Muscle layer of duodenum (tissue), 2 donors: ENCODE measurements around the gene CLIP4.
A peak's percentile ranks its signal among the peaks of the same experiment; 100 is the strongest.
"Not testable (repeated sequence)": the region's sequence is repeated elsewhere in the genome, so short reads cannot be mapped to it uniquely, and the experiment has no call there.

Source experiments
- H3K27ac ChIP-seq: one replicate; pipeline ENCODE4 v1.7.0; 2013; ENCODE audit warnings: mild to moderate bottlenecking, low read length
- H3K27me3 ChIP-seq: one replicate; pipeline ENCODE4 v1.7.0; 2013; ENCODE audit warnings: low read depth, mild to moderate bottlenecking, control low read depth, low read length
- H3K36me3 ChIP-seq, 2 donors: one replicate each; pipeline ENCODE4 v1.7.0; 2013; ENCODE audit warnings: low read length in 2 of 2, control low read depth in 1 of 2, mild to moderate bottlenecking in 1 of 2; ENCODE audit not compliant: insufficient read depth in 2 of 2, control insufficient read depth in 1 of 2
- H3K4me1 ChIP-seq, 2 donors: one replicate each; pipeline ENCODE4 v1.7.0; 2013; ENCODE audit warnings: low read length in 2 of 2, mild to moderate bottlenecking in 2 of 2, control low read depth in 1 of 2, moderate library complexity in 1 of 2; ENCODE audit not compliant: insufficient read depth in 2 of 2, control insufficient read depth in 1 of 2
- H3K4me3 ChIP-seq, 2 donors: one replicate each; pipeline ENCODE4 v1.7.0; 2013; ENCODE audit warnings: low read length in 2 of 2, low read depth in 1 of 2, mild to moderate bottlenecking in 1 of 2
- H3K9me3 ChIP-seq, 2 donors: one replicate each; pipeline ENCODE4 v1.7.0; 2013; ENCODE audit warnings: low read length in 2 of 2, control low read depth in 1 of 2, mild to moderate bottlenecking in 1 of 2; ENCODE audit not compliant: control insufficient read depth in 1 of 2
- donor health status: healthy.

CLIP4 gene

GRCh38 chr2:29105375-29105774, 9.8 kb upstream of the CLIP4 start:
- H3K4me3 ChIP-seq, result no peak overlapping the region
- H3K27ac ChIP-seq, result no peak overlapping the region
- no peaks in the 10 kb centered on the region for H3K27me3 ChIP-seq
- no peaks in the 10 kb centered on the region for H3K9me3 ChIP-seq
- no peaks in the 10 kb centered on the region for H3K36me3 ChIP-seq
- H3K4me1 ChIP-seq, result peaks cover 0 to 4% of the 10 kb centered on the region in 2 donors

- Histone ChIP-seq H3K4me3 (no peak overlapping the region), H3K36me3 (no peaks in the 10 kb centered on the region), H3K27ac (no peak overlapping the region), H3K9me3 (no peaks in the 10 kb centered on the region), H3K4me1 (peaks cover 0 to 4% of the 10 kb centered on the region in 2 donors), H3K27me3 (no peaks in the 10 kb centered on the region)
These were observed 9.0 kb upstream of the CLIP4 start for GRCh38 chr2:29106256-29106655.

GRCh38 chr2:29106980-29107388, 8.2 kb upstream of the CLIP4 start:
- Histone ChIP-seq H3K4me1 (peaks cover 0 to 4% of the 10 kb centered on the region in 2 donors), H3K4me3 (no peak overlapping the region), H3K9me3 (no peaks in the 10 kb centered on the region), H3K27me3 (no peaks in the 10 kb centered on the region), H3K36me3 (no peaks in the 10 kb centered on the region), H3K27ac (no peak overlapping the region)

GRCh38 chr2:29107547-29107946, 7.7 kb upstream of the CLIP4 start:
- H3K4me1 ChIP-seq, H3K36me3 ChIP-seq, H3K4me3 ChIP-seq, H3K27me3 ChIP-seq, H3K9me3 ChIP-seq, H3K27ac ChIP-seq: not testable (repeated sequence)

GRCh38 chr2:29108225-29108624, 7.0 kb upstream of the CLIP4 start:
- no peaks in the 10 kb centered on the region for H3K27me3 ChIP-seq
- H3K36me3 ChIP-seq, result no peaks in the 10 kb centered on the region
- H3K4me1 ChIP-seq, result peaks cover 0 to 4% of the 10 kb centered on the region in 2 donors
- no peak overlapping the region for H3K4me3 ChIP-seq
- no peak overlapping the region for H3K27ac ChIP-seq
- no peaks in the 10 kb centered on the region for H3K9me3 ChIP-seq

- H3K9me3 ChIP-seq, result no peaks in the 10 kb centered on the region
- no peaks in the 10 kb centered on the region for H3K27me3 ChIP-seq
- H3K4me1 ChIP-seq, result peaks cover 0 to 4% of the 10 kb centered on the region in 2 donors
- H3K36me3 ChIP-seq, result no peaks in the 10 kb centered on the region
- no peak overlapping the region for H3K4me3 ChIP-seq
- H3K27ac ChIP-seq, result no peak overlapping the region
These were observed 6.0 kb upstream of the CLIP4 start for GRCh38 chr2:29109246-29109645.

GRCh38 chr2:29110916-29111535, 4.2 kb upstream of the CLIP4 start:
- no peak overlapping the region for H3K27ac ChIP-seq
- H3K4me1 ChIP-seq, result peaks cover 0 to 10% of the 10 kb centered on the region in 2 donors
- no peak overlapping the region for H3K4me3 ChIP-seq
- H3K9me3 ChIP-seq, result no peaks in the 10 kb centered on the region
- no peaks in the 10 kb centered on the region for H3K36me3 ChIP-seq
- H3K27me3 ChIP-seq, result no peaks in the 10 kb centered on the region

- Histone ChIP-seq H3K27ac (no peak overlapping the region), H3K4me1 (peaks cover 0 to 19% of the 10 kb centered on the region in 2 donors), H3K4me3 (no peak overlapping the region), H3K27me3 (no peaks in the 10 kb centered on the region), H3K36me3 (no peaks in the 10 kb centered on the region), H3K9me3 (no peaks in the 10 kb centered on the region)
These were observed 2.8 kb upstream of the CLIP4 start for GRCh38 chr2:29112379-29112778.

- Histone ChIP-seq H3K27ac (no peak overlapping the region), H3K9me3 (no peaks in the 10 kb centered on the region), H3K27me3 (no peaks in the 10 kb centered on the region), H3K36me3 (no peaks in the 10 kb centered on the region), H3K4me3 (no peak overlapping the region), H3K4me1 (peaks cover 0 to 24% of the 10 kb centered on the region in 2 donors)
These were observed 2.1 kb upstream of the CLIP4 start for GRCh38 chr2:29113027-29113686.

GRCh38 chr2:29113891-29114321, 1.3 kb upstream of the CLIP4 start:
- no peak overlapping the region for H3K4me3 ChIP-seq
- peaks cover 0 to 21% of the 10 kb centered on the region in 2 donors for H3K4me1 ChIP-seq
- H3K36me3 ChIP-seq, result no peaks in the 10 kb centered on the region
- H3K27ac ChIP-seq, result peak overlapping the region; percentile 52
- no peaks in the 10 kb centered on the region for H3K9me3 ChIP-seq
- no peaks in the 10 kb centered on the region for H3K27me3 ChIP-seq

- Histone ChIP-seq H3K4me3 (peak overlapping the region; percentile 37 to 62), H3K27me3 (no peaks in the 10 kb centered on the region), H3K4me1 (peaks cover 0 to 20% of the 10 kb centered on the region in 2 donors), H3K9me3 (no peaks in the 10 kb centered on the region), H3K27ac (peak overlapping the region; percentile 52), H3K36me3 (no peaks in the 10 kb centered on the region)
These were observed 649 bp upstream of the CLIP4 start for GRCh38 chr2:29114586-29114945.
